Right lobe of liver (tissue), 6 donors: Measurements from ENCODE around the gene CCNE1. TPM values are rescaled to one million over a fixed set of nuclear protein-coding genes. Genes with fewer than 3 reads are reported as not detected.
A peak's percentile ranks its signal among the peaks of the same experiment; 100 is the strongest.

Experiments
- ATAC-seq, 4 donors: fragments of 200-7000 bp; cut with Tn5 transposase; one replicate each; pipeline ENCODE4 v1.9.1; 2020; ENCODE audit warnings: mild to moderate bottlenecking in 4 of 4, moderate library complexity in 4 of 4
- DNase-seq, 3 donors: peaks; one replicate each; pipeline ENCODE4 v3.0.0-alpha.2; 2020
- H3K27ac ChIP-seq, 3 donors: fragments of 200-600 bp; one replicate each; pipeline ENCODE4 v1.8.0; 2022
- H3K27me3 ChIP-seq, 2 donors: fragments of 200-600 bp; one replicate each; pipeline ENCODE4 v1.8.0; 2022
- H3K36me3 ChIP-seq, 4 donors: fragments of 200-600 bp; sonication (generic) in 1 of 4; one replicate each; pipeline versions ENCODE4 v1.5.1 to v1.8.0; 2017 to 2022; ENCODE audit warnings: control low read depth in 1 of 4
- H3K4me1 ChIP-seq, 4 donors: fragments of 200-600 bp; sonication (generic) in 1 of 4; one replicate each; pipeline versions ENCODE4 v1.5.1 to v1.8.0; 2017 to 2022; ENCODE audit warnings: control low read depth in 1 of 4
- H3K4me3 ChIP-seq, 3 donors: fragments of 200-600 bp; one replicate each; pipeline ENCODE4 v1.8.0; 2022
- H3K9me3 ChIP-seq, 4 donors: fragments of 200-600 bp; sonication (generic) in 1 of 4; one replicate each; pipeline versions ENCODE4 v1.5.1 to v1.8.0; 2017 to 2022; ENCODE audit warnings: control low read depth in 1 of 4
- CTCF ChIP-seq, 4 donors: fragments of 200-600 bp in 3 of 4; fragments of 450-650 bp in 1 of 4; IDR thresholded peaks; one replicate each; pipeline versions ENCODE4 v1.5.1 to v1.8.0; 2016 to 2022; ENCODE audit warnings: antibody characterized with exemption in 4 of 4, mild to moderate bottlenecking in 2 of 4
- POLR2A ChIP-seq: fragments of 450-650 bp; IDR thresholded peaks from one replicate; pipeline ENCODE4 v1.6.1; 2017; ENCODE audit warnings: antibody characterized with exemption, mild to moderate bottlenecking
- WGBS: methylation state at CpG from one replicate; pipeline ENCODE4 v1.1.6; 2018; ENCODE audit warnings: low coverage, low lambda C conversion rate; ENCODE audit not compliant: insufficient coverage; ENCODE audit errors: missing lambda C conversion rate; 5-methylcytosine and 5-hydroxymethylcytosine counted together
- intact Hi-C, 2 donors: fragments of 100-400 bp; cut with DNase I; formaldehyde crosslinking; loops; one replicate each; pipeline versions ENCODE4 v1.11.2 to v1.14.1; 2022
- total RNA-seq, 6 experiments: library from RNA; depleted of rRNA in 2 of 6; stranded (reverse); fragments of >200 nt in 2 of 6; fragmentation: NEBNext Ultra II Directional in 3 of 6; extraction: Animal tissue kit (Norgen Biotek cat#: 25700) in 3 of 6; gene quantifications; one replicate each; pipeline versions ENCODE4 v1.1.0 to v1.2.4, GENCODE V29; 2016 to 2023
- donor health status: DM: no; HTN: yes; CAD: no.
- donor health status: DM: no; HTN: no; CAD: no.
- donor health status: DM: no; HTN: no; CAD: no.
- donor health status: DM: no; HTN: yes; CAD: no.
- donor health status: DM: no; HTN: yes; CAD: no.

Gene CCNE1
- total RNA-seq, 6 experiments from 2014 or later: 0.26 to 2.2 (median 0.90) TPM

GRCh38 chr19:29872224-29872731 lies 60.5 kb downstream of the CCNE1 start:
- 8% methylated on average over 22 of the region's 33 CpGs for WGBS
- ATAC-seq: peak; percentile 49 to 74 (median 56)
- no peak overlapping the region for H3K27ac ChIP-seq
- H3K4me3 ChIP-seq: no peak overlapping the region
- DNase-seq: no peak
- peaks cover 0 to 10% (median 0%) of the 10 kb centered on the region in 4 donors for H3K4me1 ChIP-seq
- H3K9me3 ChIP-seq: no peaks in the 10 kb centered on the region
- H3K27me3 ChIP-seq: no peaks in the 10 kb centered on the region
- no peaks in the 10 kb centered on the region for H3K36me3 ChIP-seq
- intact Hi-C loops: loop anchor here (10.0 kb wide), 1 partner anchor 107 kb away; no protein-coding TSS in a partner anchor
- TF ChIP-seq POLR2A (no peak), CTCF (IDR thresholded peaks at IDR 0.05) (peak in 3 of 4 donors; percentile 19 to 37 (median 23))

- no peak overlapping the region for H3K27ac ChIP-seq
- WGBS: no CpG with 5 or more reads among the region's 77 CpGs
- DNase-seq (peak in 2 of 3 donors; percentile 54 to 60), ATAC-seq (peak; percentile 66 to 83 (median 76))
- H3K9me3 ChIP-seq: no peaks in the 10 kb centered on the region
- intact Hi-C loops: loop anchor here (10.0 kb wide), 1 partner anchor 108 kb away; no protein-coding TSS in a partner anchor
- H3K4me1 ChIP-seq: peaks cover 0 to 10% (median 0%) of the 10 kb centered on the region in 4 donors
- peak overlapping the region; percentile 33 to 46 (median 36) for H3K4me3 ChIP-seq
- no peaks in the 10 kb centered on the region for H3K27me3 ChIP-seq
- TF ChIP-seq POLR2A (no peak), CTCF (IDR thresholded peaks at IDR 0.05) (peak; percentile 81 to 90 (median 84))
- no peaks in the 10 kb centered on the region for H3K36me3 ChIP-seq
These were observed 61.4 kb downstream of the CCNE1 start for GRCh38 chr19:29873024-29873800.

Other genes starting within 250 kb of the CCNE1 start
- gene POP4, start 205.7 kb upstream of the CCNE1 start, total RNA-seq: 10 to 100 TPM; 28.5 to 58.5 (median 34.8) TPM
- 10 to 100 TPM in 2 of 6 experiments, 1 to 10 TPM in 4; 5.6 to 13.8 (median 9.8) TPM for gene PLEKHF1, start 146.5 kb upstream of the CCNE1 start, total RNA-seq
- gene C19orf12, start 96.7 kb upstream of the CCNE1 start, total RNA-seq: 10 to 100 TPM; 35.2 to 62.8 (median 52.4) TPM
- 10 to 100 TPM; 18.8 to 29.4 (median 22.2) TPM for gene URI1, start 130.2 kb downstream of the CCNE1 start, total RNA-seq